Measurements from ENCODE around the gene SLFN13.

DNA sequence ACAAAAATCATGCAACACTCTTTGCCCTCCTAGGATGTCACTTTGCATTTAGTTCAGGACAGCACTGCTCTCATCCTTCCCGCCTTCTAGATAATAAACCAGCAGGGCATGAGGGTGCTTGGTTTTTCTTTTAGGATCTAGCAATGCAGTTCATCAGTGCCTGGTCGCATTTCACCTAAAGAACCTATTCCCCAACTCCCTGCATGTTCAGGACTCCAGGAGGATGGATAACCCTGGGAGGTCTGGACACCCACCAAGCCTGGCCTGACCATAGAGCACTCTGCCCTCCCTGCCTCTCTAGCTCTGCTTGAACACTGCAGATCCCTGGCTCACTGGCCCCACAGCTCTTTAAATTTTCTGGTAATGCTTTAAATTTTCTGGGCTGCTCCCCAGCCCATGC is 18.9 kb downstream of the SLFN13 start:
- TF ChIP-seq, protein P1, sequence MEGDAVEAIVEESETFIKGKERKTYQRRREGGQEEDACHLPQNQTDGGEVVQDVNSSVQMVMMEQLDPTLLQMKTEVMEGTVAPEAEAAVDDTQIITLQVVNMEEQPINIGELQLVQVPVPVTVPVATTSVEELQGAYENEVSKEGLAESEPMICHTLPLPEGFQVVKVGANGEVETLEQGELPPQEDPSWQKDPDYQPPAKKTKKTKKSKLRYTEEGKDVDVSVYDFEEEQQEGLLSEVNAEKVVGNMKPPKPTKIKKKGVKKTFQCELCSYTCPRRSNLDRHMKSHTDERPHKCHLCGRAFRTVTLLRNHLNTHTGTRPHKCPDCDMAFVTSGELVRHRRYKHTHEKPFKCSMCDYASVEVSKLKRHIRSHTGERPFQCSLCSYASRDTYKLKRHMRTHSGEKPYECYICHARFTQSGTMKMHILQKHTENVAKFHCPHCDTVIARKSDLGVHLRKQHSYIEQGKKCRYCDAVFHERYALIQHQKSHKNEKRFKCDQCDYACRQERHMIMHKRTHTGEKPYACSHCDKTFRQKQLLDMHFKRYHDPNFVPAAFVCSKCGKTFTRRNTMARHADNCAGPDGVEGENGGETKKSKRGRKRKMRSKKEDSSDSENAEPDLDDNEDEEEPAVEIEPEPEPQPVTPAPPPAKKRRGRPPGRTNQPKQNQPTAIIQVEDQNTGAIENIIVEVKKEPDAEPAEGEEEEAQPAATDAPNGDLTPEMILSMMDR (conservative IDR thresholded peaks at IDR 0.05): no peak
- TF ChIP-seq EZH2 (IDR thresholded peaks at IDR 0.05; ENCODE audit: low read depth): no peak

All from PC-9 (cell line).